Vagina (tissue), 2 donors: ENCODE results near the gene LGALS4.

ENCODE experiments used
- POLR2A ChIP-seq, 2 donors: fragments of 450-650 bp; IDR thresholded peaks; one replicate each; pipeline ENCODE4 v1.6.1; 2017; ENCODE audit warnings: antibody characterized with exemption in 2 of 2, mild to moderate bottlenecking in 2 of 2, moderate library complexity in 2 of 2
- TF ChIP-seq, protein P1 (sequence below), 3 experiments: fragments of 450-650 bp in 2 of 3; fragments of 200-600 bp in 1 of 3; sonication (generic) in 1 of 3; IDR thresholded peaks; one replicate each; pipeline ENCODE4 v1.5.1; 2017 to 2019; ENCODE audit warnings: antibody characterized with exemption in 3 of 3, mild to moderate bottlenecking in 2 of 3, moderate library complexity in 2 of 3

DNA sequence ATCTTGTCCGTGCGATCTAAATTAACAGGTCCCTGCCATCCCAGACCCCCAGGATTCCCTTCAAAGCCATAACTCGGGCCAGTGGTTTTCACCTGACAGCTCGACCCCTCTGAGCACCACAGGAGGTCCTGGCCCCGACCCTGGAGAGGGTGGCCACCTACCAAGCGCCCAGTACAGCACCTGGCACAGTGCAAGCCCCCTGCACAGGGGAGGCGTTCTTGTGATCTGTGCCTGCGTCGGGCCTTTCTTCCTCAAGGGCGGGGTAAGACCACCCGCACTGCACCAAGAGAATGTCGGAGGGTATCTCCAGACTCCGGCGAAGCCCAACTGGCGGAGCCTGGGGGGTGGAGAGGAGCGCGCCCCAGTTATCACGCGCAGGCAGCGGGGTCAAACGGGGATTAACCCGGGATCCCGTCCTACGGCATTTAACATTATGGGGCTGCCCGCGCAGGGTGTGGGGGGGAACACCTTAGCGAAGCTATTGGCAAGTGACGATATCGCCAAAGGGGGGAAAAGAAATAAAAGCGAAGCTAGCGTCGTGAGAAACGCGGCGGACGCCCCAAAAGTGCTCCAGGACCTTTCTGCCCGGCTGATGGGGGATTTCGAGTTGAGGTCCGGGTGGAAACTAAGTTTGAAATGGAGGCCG, 38.4 kb upstream of the LGALS4 start:
- TF ChIP-seq, protein P1, sequence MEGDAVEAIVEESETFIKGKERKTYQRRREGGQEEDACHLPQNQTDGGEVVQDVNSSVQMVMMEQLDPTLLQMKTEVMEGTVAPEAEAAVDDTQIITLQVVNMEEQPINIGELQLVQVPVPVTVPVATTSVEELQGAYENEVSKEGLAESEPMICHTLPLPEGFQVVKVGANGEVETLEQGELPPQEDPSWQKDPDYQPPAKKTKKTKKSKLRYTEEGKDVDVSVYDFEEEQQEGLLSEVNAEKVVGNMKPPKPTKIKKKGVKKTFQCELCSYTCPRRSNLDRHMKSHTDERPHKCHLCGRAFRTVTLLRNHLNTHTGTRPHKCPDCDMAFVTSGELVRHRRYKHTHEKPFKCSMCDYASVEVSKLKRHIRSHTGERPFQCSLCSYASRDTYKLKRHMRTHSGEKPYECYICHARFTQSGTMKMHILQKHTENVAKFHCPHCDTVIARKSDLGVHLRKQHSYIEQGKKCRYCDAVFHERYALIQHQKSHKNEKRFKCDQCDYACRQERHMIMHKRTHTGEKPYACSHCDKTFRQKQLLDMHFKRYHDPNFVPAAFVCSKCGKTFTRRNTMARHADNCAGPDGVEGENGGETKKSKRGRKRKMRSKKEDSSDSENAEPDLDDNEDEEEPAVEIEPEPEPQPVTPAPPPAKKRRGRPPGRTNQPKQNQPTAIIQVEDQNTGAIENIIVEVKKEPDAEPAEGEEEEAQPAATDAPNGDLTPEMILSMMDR (IDR thresholded peaks at IDR 0.05): no peak
- no peak for TF ChIP-seq POLR2A (IDR thresholded peaks at IDR 0.05)
